ENCODE data around the gene PCNX4. TPM values are rescaled to one million over a fixed set of nuclear protein-coding genes. Genes with fewer than 3 reads are reported as not detected.

Gene PCNX4
- total and polyA plus RNA-seq, 8 donors = 34.8 to 129 (median 109) TPM

Other genes starting within 250 kb of the PCNX4 start
- 1 to 10 TPM; 3.6 to 7.9 TPM for gene RTN1, start 221.1 kb upstream of the PCNX4 start, total RNA-seq
- 1 to 10 TPM; 3.7 to 5.1 (median 4.7) TPM for gene RTN1, start 221.1 kb upstream of the PCNX4 start, polyA plus RNA-seq (ENCODE audit: insufficient read length in 6 of 6)
- under 1 TPM in 1 of 2 donors, not detected in 1; 0.05 TPM for gene LRRC9, start 171.8 kb upstream of the PCNX4 start, total RNA-seq
- 1 to 10 TPM in 3 of 6 donors, under 1 TPM in 3; 0.36 to 2.2 (median 0.88) TPM for gene LRRC9, start 171.8 kb upstream of the PCNX4 start, polyA plus RNA-seq (ENCODE audit: insufficient read length in 6 of 6)
- gene DHRS7, start 73.5 kb downstream of the PCNX4 start, total RNA-seq = 100 to 1,000 TPM in 1 of 2 donors, 10 to 100 TPM in 1; 82.3 to 122 TPM
- 10 to 100 TPM; 52.9 to 66.6 (median 54.2) TPM for gene DHRS7, start 73.5 kb downstream of the PCNX4 start, polyA plus RNA-seq (ENCODE audit: insufficient read length in 6 of 6)
- 10 to 100 TPM; 54.1 to 56.2 TPM for gene PPM1A, start 157.3 kb downstream of the PCNX4 start, total RNA-seq
- gene PPM1A, start 157.3 kb downstream of the PCNX4 start, polyA plus RNA-seq (ENCODE audit: insufficient read length in 6 of 6) = 10 to 100 TPM; 49.4 to 60.2 (median 54.7) TPM

All from left lung (tissue), 8 donors.